Measurements from ENCODE around the gene EPN3.

Gene EPN3

GRCh38 chr17:50546701-50547034, 14.1 kb downstream of the EPN3 start:
- TF ChIP-seq EZH2phosphoT487 (conservative IDR thresholded peaks at IDR 0.05; ENCODE audit: low read length): no peak
- TF ChIP-seq CTCF (IDR thresholded peaks at IDR 0.05; ENCODE audit: insufficient read depth, low read length, poor library complexity, severe bottlenecking): no peak
- H3K9ac ChIP-seq (ENCODE audit: low read length): no peak overlapping the region
- H2AFZ ChIP-seq (ENCODE audit: low read depth, low read length, severe bottlenecking): no peak overlapping the region

GRCh38 chr17:50547035-50547735, 14.7 kb downstream of the EPN3 start, which contains the start of gene SPATA20:
TSS of gene SPATA20 (plus strand) at chr17:50547174. CDS start at chr17:50547209, 35 bp downstream.
- Histone ChIP-seq H2AFZ (ENCODE audit: low read depth, low read length, severe bottlenecking) (peak within 1 kb of the TSS; percentile 68), H3K79me2 (ENCODE audit: insufficient read depth, low read length) (no peaks in the 10 kb centered on the region), H3K9me3 (ENCODE audit: insufficient read depth, low read length) (no peaks in the 10 kb centered on the region), H3K36me3 (ENCODE audit: low read length) (no peaks in the 10 kb centered on the region), H3K9me2 (replicated peaks; ENCODE audit: insufficient read depth, low read length) (no peaks in the 10 kb centered on the region), H3K4me2 (ENCODE audit: low read depth, low read length, poor library complexity, severe bottlenecking) (peak within 1 kb of the TSS; percentile 37), H4K20me1 (ENCODE audit: low read depth, low read length) (no peaks in the 10 kb centered on the region), H3K27me3 (ENCODE audit: low read length) (no peaks in the 10 kb centered on the region), H3K27ac (ENCODE audit: low read depth, low read length) (no peak within 1 kb of the TSS), H3F3A (ENCODE audit: insufficient read depth) (no peaks in the 10 kb centered on the region), H3K9ac (ENCODE audit: low read length) (peak within 1 kb of the TSS; percentile 48), H3K4me3 (ENCODE audit: insufficient read depth, low read length, poor library complexity, severe bottlenecking) (peak within 1 kb of the TSS; percentile 39)
- TF ChIP-seq EZH2phosphoT487 (conservative IDR thresholded peaks at IDR 0.05; ENCODE audit: low read length): no peak
- TF ChIP-seq CTCF (IDR thresholded peaks at IDR 0.05; ENCODE audit: insufficient read depth, low read length, poor library complexity, severe bottlenecking): peak; percentile 91

More at GRCh38 chr17:50546701-50547034, 14.1 kb downstream of the EPN3 start:
- no peaks in the 10 kb centered on the region for H3F3A ChIP-seq (ENCODE audit: insufficient read depth)
- no peak overlapping the region for H3K27ac ChIP-seq (ENCODE audit: low read depth, low read length)
- no peaks in the 10 kb centered on the region for H4K20me1 ChIP-seq (ENCODE audit: low read depth, low read length)
- no peaks in the 10 kb centered on the region for H3K9me2 ChIP-seq (replicated peaks; ENCODE audit: insufficient read depth, low read length)
- no peaks in the 10 kb centered on the region for H3K9me3 ChIP-seq (ENCODE audit: insufficient read depth, low read length)
- H3K79me2 ChIP-seq (ENCODE audit: insufficient read depth, low read length): no peaks in the 10 kb centered on the region
- peak overlapping the region; percentile 37 for H3K4me2 ChIP-seq (ENCODE audit: low read depth, low read length, poor library complexity, severe bottlenecking)
- H3K4me3 ChIP-seq (ENCODE audit: insufficient read depth, low read length, poor library complexity, severe bottlenecking): no peak overlapping the region
- no peaks in the 10 kb centered on the region for H3K27me3 ChIP-seq (ENCODE audit: low read length)
- H3K36me3 ChIP-seq (ENCODE audit: low read length): no peaks in the 10 kb centered on the region

GRCh38 chr17:50547736-50548083, 15.2 kb downstream of the EPN3 start:
- Histone ChIP-seq H3K27me3 (ENCODE audit: low read length) (no peaks in the 10 kb centered on the region), H3K9me3 (ENCODE audit: insufficient read depth, low read length) (no peaks in the 10 kb centered on the region), H3K4me3 (ENCODE audit: insufficient read depth, low read length, poor library complexity, severe bottlenecking) (no peak overlapping the region), H3K36me3 (ENCODE audit: low read length) (no peaks in the 10 kb centered on the region), H4K20me1 (ENCODE audit: low read depth, low read length) (no peaks in the 10 kb centered on the region), H3K79me2 (ENCODE audit: insufficient read depth, low read length) (no peaks in the 10 kb centered on the region), H3K4me2 (ENCODE audit: low read depth, low read length, poor library complexity, severe bottlenecking) (peak overlapping the region; percentile 37), H3K9me2 (replicated peaks; ENCODE audit: insufficient read depth, low read length) (no peaks in the 10 kb centered on the region), H3F3A (ENCODE audit: insufficient read depth) (no peaks in the 10 kb centered on the region), H2AFZ (ENCODE audit: low read depth, low read length, severe bottlenecking) (peak overlapping the region; percentile 68), H3K9ac (ENCODE audit: low read length) (peak overlapping the region; percentile 48; the same call in 1 of the 2 replicates), H3K27ac (ENCODE audit: low read depth, low read length) (no peak overlapping the region)
- TF ChIP-seq EZH2phosphoT487 (conservative IDR thresholded peaks at IDR 0.05; ENCODE audit: low read length): no peak
- no peak for TF ChIP-seq CTCF (IDR thresholded peaks at IDR 0.05; ENCODE audit: insufficient read depth, low read length, poor library complexity, severe bottlenecking)
